GM21723 (cell line): ENCODE data around the gene SLC9A6.
"Not testable (repeated sequence)": the region's sequence is repeated elsewhere in the genome, so short reads cannot be mapped to it uniquely, and the experiment has no call there.

Source experiments
- ATAC-seq: cut with Tn5 transposase; IDR thresholded peaks from one replicate; pipeline ENCODE4 v1.9.1; 2021; ENCODE audit warnings: mild to moderate bottlenecking, moderate library complexity; ENCODE audit not compliant: unreplicated experiment

SLC9A6 gene

DNA sequence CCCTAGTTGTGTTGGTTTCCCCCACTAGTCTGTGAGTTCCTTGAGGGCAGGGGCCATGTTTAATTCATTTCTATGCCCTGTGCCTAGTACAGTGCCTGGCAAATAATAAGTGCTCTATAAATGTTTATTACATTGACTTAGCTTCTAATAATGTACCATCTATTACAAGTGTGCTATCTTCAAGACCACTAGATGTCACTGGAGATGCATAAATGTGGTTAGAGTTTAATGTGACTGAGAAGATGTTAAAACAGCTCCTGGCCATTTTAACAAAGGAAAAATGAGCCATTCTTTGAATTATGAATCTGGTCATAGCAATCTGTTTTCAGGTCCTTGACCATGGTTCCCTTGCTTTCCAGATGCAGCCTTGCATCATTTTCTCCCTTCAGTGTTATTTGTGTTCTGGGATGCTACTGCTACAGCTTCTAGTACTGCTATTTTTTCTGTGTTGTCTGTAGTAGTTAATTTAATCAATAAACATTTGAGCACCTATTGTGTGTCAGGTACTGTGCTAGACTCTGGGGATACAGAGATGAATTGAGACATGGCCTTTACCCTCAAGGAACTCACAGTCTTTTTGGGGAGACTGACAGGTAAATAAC, 43.2 kb downstream of the SLC9A6 start:
- ATAC-seq, result no peak

DNA sequence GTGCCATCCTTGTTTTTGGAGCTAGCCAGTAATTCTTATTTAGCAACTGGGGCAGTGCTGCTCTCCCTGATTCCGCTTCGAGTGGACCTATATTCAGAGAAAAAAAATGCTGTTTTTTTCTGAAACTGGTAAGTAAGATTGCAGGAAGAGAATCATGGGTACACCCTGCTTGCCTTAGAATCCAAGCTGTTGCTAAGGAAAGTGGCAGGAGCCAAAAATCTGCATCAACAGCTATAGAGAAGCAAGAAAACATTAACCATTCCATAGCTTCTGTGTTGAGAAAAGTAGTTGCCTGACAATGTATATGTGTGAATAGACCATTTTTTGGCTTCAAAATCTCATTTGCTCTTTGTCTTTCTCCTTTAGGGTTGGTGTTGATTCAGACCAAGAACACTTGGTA, 44.5 kb downstream of the SLC9A6 start:
- ATAC-seq, result no peak

DNA sequence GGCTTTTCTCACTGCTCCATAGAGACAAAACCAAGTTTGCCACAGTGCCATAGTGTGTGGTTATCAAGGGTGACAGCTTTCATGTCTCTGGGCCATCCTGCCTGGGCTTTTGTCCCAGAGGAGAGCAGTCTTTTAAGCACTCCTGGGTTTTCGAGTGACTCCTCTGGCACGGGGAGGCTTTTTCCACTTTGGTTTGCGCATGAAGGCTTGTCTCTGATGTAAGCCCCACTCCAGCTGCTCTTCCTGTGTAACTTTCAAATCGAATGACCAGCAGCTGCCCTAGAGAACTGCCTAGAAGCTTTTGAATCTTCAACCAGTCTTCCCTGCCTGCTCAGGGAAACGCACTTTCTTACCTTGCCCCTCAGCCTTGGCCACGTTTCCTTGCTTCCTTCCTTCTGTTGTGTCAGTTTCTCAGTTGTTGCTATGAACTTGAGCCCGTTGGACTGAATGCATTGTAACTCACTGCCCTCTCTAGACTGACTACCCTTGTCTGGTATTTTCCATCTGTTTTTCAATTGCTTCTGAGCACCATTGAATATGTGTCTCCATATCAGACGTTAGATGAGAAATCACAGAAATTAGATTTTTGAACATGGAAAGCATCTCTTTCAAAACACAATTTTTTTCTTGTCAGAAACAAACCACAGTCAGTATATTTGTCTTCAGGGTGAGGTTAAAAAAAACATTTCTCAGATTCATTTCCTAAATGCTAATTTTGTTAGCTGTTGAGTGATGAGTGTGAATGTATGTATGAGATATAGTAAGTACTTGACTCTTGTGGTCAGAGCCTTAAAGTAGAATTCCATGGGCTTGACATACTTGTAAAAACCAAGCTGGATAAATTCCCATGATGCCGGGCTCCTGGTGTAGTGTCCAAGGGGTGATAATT, 45.3 kb downstream of the SLC9A6 start:
- no peak for ATAC-seq

DNA sequence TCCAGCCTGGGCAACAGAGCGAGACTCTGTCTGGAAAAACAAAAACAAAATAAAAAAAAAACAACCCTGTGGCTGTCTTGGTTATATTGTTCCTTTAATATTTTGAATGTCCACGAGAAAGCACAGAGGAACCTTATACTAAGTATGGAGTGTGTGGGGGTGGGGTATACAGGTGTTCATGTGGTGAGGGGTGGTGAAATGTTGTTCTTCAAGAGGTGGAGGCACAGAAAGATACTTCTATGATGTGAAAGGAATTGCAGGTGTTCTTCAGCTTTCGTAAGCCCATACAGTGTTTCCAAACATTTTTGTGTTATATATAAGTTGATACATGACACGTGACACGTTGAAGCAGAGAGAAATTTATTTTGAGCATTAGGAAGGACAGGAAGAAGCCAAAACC, 46.4 kb downstream of the SLC9A6 start:
- ATAC-seq, result no peak

DNA sequence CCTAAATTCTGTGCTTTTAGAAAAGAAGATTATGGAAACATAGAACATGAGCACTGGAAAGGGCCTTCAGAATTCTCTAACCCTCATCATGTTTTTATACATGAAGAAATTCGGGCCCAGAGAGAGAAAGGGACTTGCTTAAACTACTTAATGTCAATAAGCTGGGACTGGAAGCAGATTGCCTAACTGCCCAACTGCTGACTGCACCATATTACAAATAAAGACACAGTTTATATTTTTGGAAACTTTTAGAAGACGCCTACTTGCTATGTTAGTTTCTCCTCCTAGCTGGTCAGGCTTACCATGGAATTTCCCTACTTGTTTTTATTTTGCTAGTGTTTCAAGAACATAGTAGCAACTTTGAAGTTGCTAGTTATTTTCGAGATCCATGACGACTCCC, 47.1 kb downstream of the SLC9A6 start:
- ATAC-seq, result no peak

DNA sequence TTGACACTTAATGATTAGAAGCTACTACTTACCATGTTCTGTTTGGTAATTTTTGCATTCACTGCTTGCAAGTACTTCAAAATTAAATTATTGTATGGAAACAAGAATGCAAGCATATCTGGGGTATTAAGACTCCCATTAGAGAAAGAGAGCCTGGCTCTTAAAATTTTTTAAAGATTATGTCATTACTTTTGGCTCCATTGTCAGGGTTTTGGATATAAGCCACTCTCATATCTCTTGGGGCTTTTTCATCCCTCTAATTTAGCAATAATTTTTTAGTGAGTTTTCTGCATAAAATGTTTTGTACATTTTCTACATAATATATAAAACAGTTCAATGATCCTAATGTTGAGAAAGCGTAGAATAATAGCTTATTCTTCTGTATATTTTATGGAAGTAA, 49.4 kb downstream of the SLC9A6 start:
- no peak for ATAC-seq

DNA sequence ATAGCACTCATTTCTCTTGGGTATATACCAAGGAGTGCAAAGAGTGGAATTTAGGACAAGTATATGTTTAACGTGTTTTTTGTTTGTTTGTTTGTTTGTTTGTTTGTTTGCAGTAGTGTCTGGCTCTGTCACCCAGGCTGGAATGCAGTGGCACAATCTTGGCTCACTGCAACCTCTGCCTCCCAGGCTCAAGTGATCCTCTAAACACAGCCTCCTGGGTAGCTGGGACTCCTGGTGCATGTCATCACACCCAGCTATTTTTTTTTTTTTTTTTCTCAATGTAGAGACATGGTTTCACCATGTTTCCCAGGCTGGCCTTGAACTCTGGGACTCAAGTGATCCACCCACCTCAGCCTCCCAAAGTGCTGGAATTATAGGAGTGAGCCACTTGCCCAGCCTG, 50.4 kb downstream of the SLC9A6 start:
- ATAC-seq, result no peak

DNA sequence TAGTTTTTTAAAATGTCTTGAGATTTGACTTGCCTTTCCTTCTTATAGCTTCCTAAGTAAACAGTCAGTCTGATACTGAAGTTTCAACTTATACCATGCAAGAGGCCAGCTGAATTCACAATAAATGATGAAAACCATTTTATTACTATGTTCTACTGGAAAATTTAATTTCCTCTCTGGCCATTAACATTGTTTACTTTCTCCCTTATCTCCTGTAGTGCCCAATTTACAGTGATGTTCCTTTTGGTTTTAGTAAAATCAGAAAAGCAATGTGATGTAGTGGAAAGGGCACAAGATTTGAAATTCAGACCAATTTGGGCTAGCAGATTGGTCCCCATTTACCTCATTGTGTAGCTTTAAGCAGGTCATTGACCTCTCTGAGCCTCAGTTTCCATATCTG, 54.2 kb downstream of the SLC9A6 start:
- no peak for ATAC-seq

DNA sequence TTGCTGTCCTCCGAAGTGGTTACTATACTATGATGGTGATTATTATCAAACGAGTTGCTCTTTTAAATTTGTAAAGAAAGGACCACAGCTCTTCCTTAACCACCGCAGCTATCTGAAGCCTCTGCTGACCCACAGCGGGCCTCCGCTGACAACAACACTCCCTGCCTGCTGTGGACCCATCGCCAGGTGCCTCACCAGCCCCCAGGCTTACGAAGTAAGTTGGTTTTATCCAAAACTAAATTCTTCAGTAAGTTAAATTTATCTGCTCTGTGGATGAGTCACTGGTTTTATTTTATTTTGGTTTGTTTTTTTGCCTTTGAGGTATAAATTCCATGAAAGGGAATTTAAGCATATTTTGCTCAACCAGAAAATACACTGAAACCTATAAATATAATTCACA, 54.7 kb downstream of the SLC9A6 start:
- ATAC-seq, result no peak

DNA sequence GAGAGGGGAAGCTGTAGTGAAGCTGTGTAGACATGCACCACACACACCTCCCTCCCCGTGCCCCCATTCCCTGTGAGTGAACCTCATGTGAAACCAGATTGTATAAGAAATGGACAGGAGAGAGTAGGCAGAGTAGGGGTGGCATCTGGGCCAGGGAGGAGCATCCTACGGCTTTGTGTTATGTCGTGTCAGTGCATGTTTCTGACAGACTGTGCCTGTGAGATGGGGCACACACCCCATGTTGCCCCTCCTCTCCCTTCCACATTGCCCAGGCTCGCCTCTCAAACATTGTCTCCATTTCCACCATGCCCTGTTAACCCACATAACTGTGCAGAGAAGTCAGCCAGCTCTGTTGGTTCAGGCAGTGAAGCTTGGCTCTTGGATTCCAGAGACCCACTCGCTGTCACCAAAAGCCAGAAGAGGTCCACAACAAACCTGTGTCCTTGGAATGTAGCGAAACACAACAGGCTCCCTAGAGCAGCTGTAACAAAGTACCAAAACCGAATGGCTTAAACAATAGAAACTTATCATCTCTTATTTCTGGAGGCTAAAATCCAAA, 56.1 kb downstream of the SLC9A6 start:
- no peak for ATAC-seq

DNA sequence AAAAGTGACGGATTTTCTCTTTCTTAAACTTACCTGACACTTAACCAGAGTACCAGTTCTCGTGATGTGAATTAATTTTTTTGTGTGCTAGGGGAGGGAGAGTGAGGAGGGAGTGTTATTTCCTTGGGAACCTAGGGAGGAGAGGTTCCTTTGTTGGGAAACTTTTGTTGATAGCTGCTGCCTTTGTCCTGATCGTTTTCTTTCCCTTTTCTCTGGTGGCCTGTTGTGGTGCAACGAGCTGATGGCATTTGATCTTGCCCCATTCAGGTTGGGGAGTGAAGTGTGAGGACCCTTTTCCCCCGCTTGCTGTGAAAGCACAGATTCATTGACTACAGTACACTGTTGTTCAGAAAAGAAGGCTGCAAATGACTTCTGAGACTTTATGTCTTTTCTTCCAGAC, 59.8 kb downstream of the SLC9A6 start:
- no peak for ATAC-seq

DNA sequence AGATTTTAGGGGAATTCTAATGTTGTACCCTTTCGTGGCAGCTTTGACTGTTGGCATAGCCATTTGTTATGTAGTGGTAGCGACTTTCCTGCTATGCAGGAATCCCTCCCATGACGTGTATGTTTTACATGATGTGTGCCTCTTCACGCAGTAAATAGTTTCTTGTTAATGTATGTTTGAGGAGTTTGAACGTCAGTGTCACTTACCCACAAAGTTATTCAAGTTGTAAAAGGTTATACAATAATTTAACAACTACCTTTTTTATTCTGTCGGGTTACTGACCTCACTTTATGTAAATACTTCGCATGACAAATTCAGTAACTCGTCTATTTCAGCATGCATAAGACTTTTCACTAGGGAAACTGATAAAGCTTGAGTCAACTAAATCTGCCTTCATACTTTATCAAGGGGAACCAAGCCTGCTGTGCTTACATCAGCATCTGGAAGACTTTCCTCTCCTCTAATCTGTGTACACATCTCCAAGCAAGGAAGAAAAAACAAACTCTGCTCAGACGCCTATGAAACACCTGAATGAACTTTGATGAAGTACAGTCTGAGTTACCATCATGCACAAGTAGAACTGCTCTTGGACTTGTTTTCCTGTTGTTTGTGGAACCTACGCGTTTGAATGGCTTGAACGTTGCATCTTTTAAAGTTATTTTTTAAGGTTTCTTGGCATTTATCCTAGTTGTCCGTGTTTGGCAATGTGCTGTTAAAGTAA, 61.2 kb downstream of the SLC9A6 start:
- ATAC-seq, result no peak

DNA sequence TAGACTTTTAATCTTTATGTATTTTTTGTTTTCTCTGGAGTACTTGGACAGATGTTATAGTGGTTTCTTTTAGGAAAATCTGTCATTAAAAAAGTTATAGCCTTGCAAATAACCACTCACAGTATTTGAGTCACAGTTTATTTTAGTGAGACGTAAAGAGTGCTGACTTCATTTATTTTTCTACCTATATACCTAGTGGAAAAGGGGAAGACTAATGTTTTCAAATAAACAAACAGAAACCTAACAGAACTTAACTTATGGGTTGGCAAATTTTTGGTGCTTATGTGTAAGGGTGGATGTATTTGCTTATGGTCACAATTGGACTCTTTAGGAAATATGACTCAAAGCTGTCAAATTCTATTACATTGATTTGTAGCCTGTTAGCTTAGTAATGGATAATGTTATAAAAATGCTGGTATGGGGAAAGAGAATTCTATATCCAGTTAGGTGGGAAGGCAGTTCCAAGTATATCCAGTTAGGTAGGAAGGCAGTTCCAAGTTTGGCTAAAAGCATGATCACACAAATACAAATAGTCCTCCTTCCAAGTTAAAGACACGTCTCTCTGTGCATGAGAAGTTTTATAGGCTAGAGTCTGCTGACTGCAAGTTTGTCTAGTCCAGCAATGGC, 61.9 kb downstream of the SLC9A6 start:
- no peak for ATAC-seq

DNA sequence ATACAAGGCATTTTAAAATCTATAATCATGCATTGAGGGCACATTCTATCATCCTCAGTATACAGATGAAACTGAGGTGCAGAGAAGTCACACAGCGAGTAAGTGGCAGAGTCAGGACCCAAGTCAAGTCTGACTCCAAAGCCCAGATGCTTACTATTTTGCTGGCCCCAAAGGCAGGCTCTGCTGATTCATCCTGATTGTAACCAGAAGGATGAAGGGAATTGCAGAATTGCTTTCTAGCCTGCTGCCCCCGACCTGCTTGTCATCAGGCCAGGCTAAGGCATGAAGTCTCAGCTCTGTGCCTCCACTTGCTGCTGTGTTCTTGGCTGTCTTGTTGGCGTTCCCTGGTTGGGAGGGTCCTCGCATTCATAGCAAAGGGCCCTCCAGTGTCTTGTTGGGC, 62.7 kb downstream of the SLC9A6 start:
- no peak for ATAC-seq

DNA sequence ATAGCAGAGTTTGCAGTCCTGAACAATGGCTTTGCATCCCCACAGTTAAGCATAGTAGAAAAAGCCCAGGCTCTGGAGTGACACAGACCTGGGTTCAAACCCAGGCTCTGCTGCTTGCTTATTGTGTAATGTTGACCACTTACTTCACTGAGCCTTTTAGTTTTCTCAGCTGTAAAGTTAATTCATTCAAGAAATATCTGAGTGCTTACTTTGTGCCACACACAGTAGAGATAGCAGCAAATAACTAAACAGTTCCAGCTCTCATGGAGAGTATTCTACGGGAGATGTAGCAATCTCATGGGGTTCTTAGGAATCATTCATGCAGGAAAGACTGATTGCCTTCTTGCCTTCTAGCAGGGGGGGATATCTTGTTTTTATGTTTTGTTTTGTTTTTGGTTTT, 63.2 kb downstream of the SLC9A6 start:
- ATAC-seq, result no peak

DNA sequence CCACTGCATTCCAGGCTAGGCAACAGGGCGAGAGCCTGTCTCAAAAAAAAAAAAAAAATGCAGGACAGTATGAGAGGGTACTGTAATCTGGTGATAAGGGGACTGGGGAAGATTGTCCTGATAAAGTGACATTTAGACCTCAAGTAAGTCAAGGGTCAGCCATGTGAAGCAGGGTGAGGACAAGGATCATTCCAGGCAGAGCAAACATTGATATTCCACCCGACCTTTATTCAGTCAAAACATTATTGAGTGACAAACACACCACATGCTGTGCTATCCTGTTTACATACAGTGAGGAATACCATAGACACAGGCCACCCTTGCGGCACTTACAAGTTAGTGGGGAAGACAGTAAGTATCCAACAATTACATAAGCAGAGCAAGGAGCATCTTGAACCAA, 64.4 kb downstream of the SLC9A6 start:
- ATAC-seq, result no peak

DNA sequence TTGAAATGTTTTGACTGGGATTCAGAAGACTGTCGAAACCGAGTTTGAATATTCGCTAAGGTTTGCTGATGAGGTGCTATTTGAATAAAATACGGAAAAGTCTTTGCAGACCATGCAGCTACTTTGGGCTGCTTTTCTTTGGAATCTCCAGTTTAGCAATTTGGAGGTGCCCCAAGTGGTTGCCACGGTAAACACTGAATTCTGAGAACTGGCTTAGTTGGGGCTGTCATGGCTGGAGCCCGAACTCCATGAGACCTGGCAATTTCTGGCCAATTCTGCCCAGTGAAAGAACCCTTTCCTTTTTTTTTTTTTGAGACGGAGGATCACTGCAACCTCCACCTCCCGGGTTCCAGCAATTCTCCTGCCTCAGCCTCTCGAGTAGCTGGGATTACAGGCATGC, 65.6 kb downstream of the SLC9A6 start:
- ATAC-seq, result not testable (repeated sequence)

DNA sequence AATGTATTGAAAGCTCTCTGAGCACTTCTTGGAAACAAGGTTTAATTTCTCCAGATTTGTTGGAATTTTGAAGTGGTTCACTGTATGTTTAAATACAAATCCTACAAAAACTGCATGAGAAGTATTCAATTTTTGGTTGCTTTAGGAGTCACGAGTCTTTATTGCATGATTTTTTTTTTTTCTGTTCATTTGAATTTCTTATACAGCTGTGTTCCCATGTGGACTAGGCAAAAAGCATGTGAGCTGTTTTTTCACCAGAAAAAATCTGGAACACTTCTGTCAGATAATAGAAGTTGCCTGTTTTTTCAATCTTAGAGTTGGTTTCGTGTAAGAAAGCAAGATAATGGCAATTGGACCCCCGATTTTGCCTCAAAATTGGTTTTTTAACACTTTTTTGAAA, 66.4 kb downstream of the SLC9A6 start:
- no peak for ATAC-seq

DNA sequence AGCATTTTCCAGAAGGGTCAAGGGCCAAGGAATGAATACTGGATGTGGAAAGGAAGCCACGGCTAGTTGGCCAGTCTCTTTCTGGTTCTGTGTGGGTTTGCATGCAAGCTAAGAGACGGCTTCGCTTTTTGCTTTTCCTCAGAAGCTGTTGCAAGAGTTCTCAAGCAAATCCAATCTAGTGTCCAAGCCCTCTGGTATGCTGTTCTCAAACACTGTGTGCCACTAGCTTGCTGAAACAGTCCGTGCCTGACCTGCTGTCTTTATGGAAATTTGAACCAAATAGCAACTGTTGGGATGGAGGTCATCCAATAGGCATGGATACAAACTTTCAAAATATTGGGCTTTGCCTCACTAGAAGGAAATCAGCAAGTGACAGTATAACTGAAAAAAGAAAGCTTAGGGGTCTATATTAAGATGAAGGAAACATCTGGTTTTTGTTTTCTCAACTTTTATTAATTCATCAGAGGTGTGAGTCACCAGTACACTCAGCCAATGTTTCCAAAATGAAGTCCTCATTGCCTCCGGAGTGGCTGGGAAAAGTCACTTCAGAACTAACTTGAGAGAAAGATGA, 70.5 kb downstream of the SLC9A6 start:
- no peak for ATAC-seq

DNA sequence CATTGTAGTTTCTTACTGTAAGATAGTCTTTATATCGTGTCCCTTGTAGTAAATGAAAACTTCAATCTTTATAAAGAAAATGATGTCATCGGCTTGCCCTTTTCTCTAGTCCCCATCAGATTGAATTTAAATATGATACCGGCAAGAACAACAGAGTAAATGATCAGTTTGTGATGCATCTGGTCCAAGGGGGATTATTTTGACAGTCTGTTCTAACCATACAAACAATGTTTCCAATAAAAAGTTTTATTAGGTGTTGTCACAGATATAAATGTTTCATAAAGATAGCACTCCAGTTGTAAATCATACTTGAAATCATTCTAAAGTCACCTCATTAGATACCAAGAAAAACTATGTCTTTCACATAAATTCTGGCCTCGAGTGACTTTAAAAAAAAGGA, 72.3 kb downstream of the SLC9A6 start:
- ATAC-seq, result no peak

DNA sequence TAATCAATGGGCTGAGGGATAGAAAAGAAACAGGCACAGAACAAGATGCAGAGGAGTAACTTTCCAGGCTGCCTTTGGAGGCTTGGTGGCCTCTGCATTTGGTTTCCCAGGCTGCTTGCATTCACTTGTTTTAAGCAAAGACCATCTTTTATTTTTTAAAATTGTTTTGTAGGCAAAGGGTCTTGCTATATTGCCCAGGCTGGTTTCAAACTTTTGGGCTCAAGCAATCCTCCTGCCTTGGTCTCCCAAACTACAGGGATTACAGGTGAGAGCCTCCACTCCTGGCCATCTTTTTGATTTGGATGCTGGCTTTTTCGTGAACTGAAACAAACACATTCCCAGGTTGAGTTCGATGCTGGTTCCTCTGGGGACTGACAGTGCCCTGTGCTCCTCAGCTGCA, 74.1 kb downstream of the SLC9A6 start:
- no peak for ATAC-seq
